ENCODE results near the gene PCDH12. TPM values are rescaled to one million over a fixed set of nuclear protein-coding genes. Genes with fewer than 3 reads are reported as not detected.

The PCDH12 gene
- total and polyA plus RNA-seq, 2 of the 8 experiments (the other 6 are each of a cell fraction or from before 2014, with no cell fraction given) = 0.06 to 0.17 TPM

- TF ChIP-seq TAF7 (optimal IDR thresholded peaks at IDR 0.05; ENCODE audit: borderline replicate concordance, low read depth, low read length) (no peak), CTCF (IDR thresholded peaks at IDR 0.05; ENCODE audit: control extremely low read depth in 1 of 3, insufficient read depth in 1 of 3, low read depth in 1 of 3, low read length in 3 of 3) (no peak), JUN (IDR thresholded peaks at IDR 0.05; ENCODE audit: low read depth, low read length) (no peak), SP1 (IDR thresholded peaks at IDR 0.05; ENCODE audit: low read depth, low read length) (no peak)
Observed at GRCh38 chr5:141935538-141935937, 22.5 kb downstream of the PCDH12 start (continued).
